ENCODE results near the gene UPB1.

UPB1 gene

GRCh38 chr22:24566899-24567511, 71.9 kb downstream of the UPB1 start:
- DNase-seq: no peak

GRCh38 chr22:24567668-24568067, 72.5 kb downstream of the UPB1 start:
- DNase-seq: no peak

- DNase-seq: no peak
Measured at GRCh38 chr22:24571266-24571665, 76.1 kb downstream of the UPB1 start.

- DNase-seq: no peak
Measured at GRCh38 chr22:24576778-24577177, 81.6 kb downstream of the UPB1 start.
